ENCODE measurements around the gene MAPK7. TPM values are rescaled to one million over a fixed set of nuclear protein-coding genes. Genes with fewer than 3 reads are reported as not detected.

The MAPK7 gene
- total and polyA plus RNA-seq, 2 of the 8 experiments (the other 6 are each of a cell fraction or from before 2014, with no cell fraction given): 15.2 to 28.1 TPM

GRCh38 chr17:19410875-19411620 is 32.8 kb downstream of the MAPK7 start, which contains the start of gene RNF112:
Gene RNF112, plus strand, starts transcription at chr17:19411232. Its CDS starts 177 bp downstream, at chr17:19411409.
- H2BK120ac ChIP-seq (replicated peaks; ENCODE audit: low read depth, low read length): no peak within 1 kb of the TSS
- peak within 1 kb of the TSS in 1 of 4 experiments; percentile 46; a peak in 3 of 8 replicates for H3K4me3 ChIP-seq (ENCODE audit: extremely low read depth in 1 of 4, insufficient read depth in 2 of 4, low read depth in 3 of 4, low read length in 4 of 4)
- peak within 1 kb of the TSS; percentile 66; the same call in 1 of the 2 replicates for H2BK20ac ChIP-seq (ENCODE audit: low read length)
- H2BK15ac ChIP-seq (ENCODE audit: low read length): peak within 1 kb of the TSS; percentile 55; the same call in 1 of the 2 replicates
- peak within 1 kb of the TSS; percentile 23; the same call in 1 of the 2 replicates for H4K8ac ChIP-seq (ENCODE audit: extremely low read depth, insufficient read depth, low read length)
- H3K4me1 ChIP-seq (replicated peaks in 1 of 4; ENCODE audit: control insufficient read depth in 3 of 4, insufficient read depth in 4 of 4, low read length in 3 of 4): peaks cover 0 to 13% (median 6%) of the 10 kb centered on the region in 4 experiments; a peak in 4 of 7 replicates
- peak within 1 kb of the TSS; percentile 49; the same call in 1 of the 2 replicates for H2BK5ac ChIP-seq (ENCODE audit: low read depth, low read length)
- H2AK5ac ChIP-seq (ENCODE audit: low read depth, low read length): peak within 1 kb of the TSS; percentile 3; the same call in 1 of the 2 replicates
- 54% methylated on average over 21 of the region's 23 CpGs; no CpG with 5 or more reads in 1 of the 2 experiments for WGBS, 2 experiments (ENCODE audit: extremely low coverage in 1 of 2, insufficient coverage in 1 of 2, insufficient read length in 1 of 2, insufficient replicate concordance in 2 of 2, low coverage in 1 of 2, low lambda C conversion rate in 2 of 2, missing lambda C conversion rate in 1 of 2)
- no peaks in the 10 kb centered on the region for H3K79me2 ChIP-seq (ENCODE audit: control insufficient read depth in 1 of 2, insufficient read depth in 2 of 2, low read length in 2 of 2)
- no peak within 1 kb of the TSS for H3K23ac ChIP-seq (ENCODE audit: insufficient read length)
- no peak within 1 kb of the TSS for H3K9ac ChIP-seq (replicated peaks in 1 of 4; ENCODE audit: extremely low read depth in 1 of 4, low read depth in 3 of 4, low read length in 3 of 4)
- H2AFZ ChIP-seq (ENCODE audit: low read length): no peak within 1 kb of the TSS
- POLR2A ChIA-PET (ENCODE audit: partially characterized antibody): interaction anchor here (1.1 to 1.9 kb wide), 3 partner anchors 11 to 18 kb away, joined by 3 to 5 read pairs (median 3); no protein-coding TSS in a partner anchor
- no peaks in the 10 kb centered on the region for H3K36me3 ChIP-seq (ENCODE audit: control insufficient read depth in 2 of 4, insufficient read depth in 4 of 4, low read length in 3 of 4)
- no peak within 1 kb of the TSS for H3K14ac ChIP-seq (ENCODE audit: insufficient read length)
- H4K91ac ChIP-seq (replicated peaks; ENCODE audit: insufficient read length, low read length): peak within 1 kb of the TSS; percentile 69
- no peak for DNase-seq (ENCODE audit: low read depth in 1 of 2, low spot score in 2 of 2)
- CTCF ChIA-PET (ENCODE audit: partially characterized antibody): interaction anchor here (0.9 to 3.5 kb wide), 6 partner anchors 14 to 355 kb away, joined by 3 to 10 read pairs (median 4); partner anchors contain the start of gene B9D1
- no peak for FAIRE-seq
- peak within 1 kb of the TSS; percentile 62; the same call in 1 of the 2 replicates for H2BK12ac ChIP-seq (ENCODE audit: low read depth, low read length)
- H3K9me3 ChIP-seq (ENCODE audit: insufficient read depth in 2 of 2, low read depth in 1 of 2, low read length in 1 of 2): no peaks in the 10 kb centered on the region
- peak within 1 kb of the TSS; percentile 39 for H3K4ac ChIP-seq (replicated peaks; ENCODE audit: insufficient read length, low read depth, low read length)
- no peaks in the 10 kb centered on the region for H4K20me1 ChIP-seq (replicated peaks in 1 of 2; ENCODE audit: control insufficient read depth in 1 of 2, insufficient read depth in 2 of 2, low read length in 2 of 2)
- peak within 1 kb of the TSS; percentile 18 for H3K56ac ChIP-seq (replicated peaks; ENCODE audit: insufficient read length, low read depth, low read length)
- H3K27ac ChIP-seq (ENCODE audit: low read depth, low read length): no peak within 1 kb of the TSS
- 0 out of 2 replicates have a peak, but pooled peaks cover 3% of the 10 kb centered on the region for H3K23me2 ChIP-seq (ENCODE audit: low read depth, low read length)
- peaks cover 0 to 4% (median 0%) of the 10 kb centered on the region in 4 experiments; a peak in 1 of 7 replicates for H3K27me3 ChIP-seq (replicated peaks in 1 of 4; ENCODE audit: control insufficient read depth in 3 of 4, extremely low read depth in 1 of 4, insufficient read depth in 3 of 4, low read length in 3 of 4)
- H4K5ac ChIP-seq (ENCODE audit: insufficient read length, low read depth, low read length): no peak within 1 kb of the TSS
- H3K18ac ChIP-seq (ENCODE audit: extremely low read depth, low read length): peak within 1 kb of the TSS; percentile 32
- peak within 1 kb of the TSS; percentile 22 to 62; a peak in 3 of 4 replicates for H3K4me2 ChIP-seq (ENCODE audit: insufficient read depth in 1 of 2, low read depth in 2 of 2, low read length in 2 of 2)
- H3K79me1 ChIP-seq (ENCODE audit: low read depth, low read length): no peaks in the 10 kb centered on the region
- TF ChIP-seq PHF8 (conservative IDR thresholded peaks at IDR 0.05; ENCODE audit: low read depth, low read length) (no peak), ATF2 (IDR thresholded peaks at IDR 0.05; ENCODE audit: low read length) (no peak), TAF1 (IDR thresholded peaks at IDR 0.05; ENCODE audit: low read depth, low read length) (no peak), CTCF (IDR thresholded peaks at IDR 0.05; ENCODE audit: control extremely low read depth in 1 of 3, insufficient read depth in 1 of 3, low read depth in 1 of 3, low read length in 3 of 3) (peak in 1 of 3 experiments; percentile 6; a peak in 1 of 4 replicates), RAD21 (IDR thresholded peaks at IDR 0.05 in 1 of 2, conservative IDR thresholded peaks at IDR 0.05 in 1 of 2; ENCODE audit: low read depth in 2 of 2, low read length in 2 of 2) (peak; percentile 37 to 38; a peak in 2 of 4 replicates)

Data from H1 (cell line).